Neural progenitor cell (in vitro differentiated cells): ENCODE results near the gene PRKCD. TPM values are rescaled to one million over a fixed set of nuclear protein-coding genes. Genes with fewer than 3 reads are reported as not detected.

Source experiments
- DNase-seq: peaks from one replicate; pipeline ENCODE4 v3.0.0-alpha.2; 2016; ENCODE audit warnings: low spot score
- H2AFZ ChIP-seq: fragments of 200-600 bp; sonication (generic); replicated peaks from 2 replicates; pipeline ENCODE4 v1.6.1; 2016; ENCODE audit warnings: antibody characterized with exemption
- H3F3A ChIP-seq: fragments of 200-600 bp; sonication (generic); 2 replicates; pipeline ENCODE4 v1.6.1; 2016; ENCODE audit warnings: antibody characterized with exemption, low read depth
- H3K27ac ChIP-seq: fragments of 200-600 bp; sonication (generic); 2 replicates; pipeline ENCODE4 v1.5.1; 2016; ENCODE audit warnings: mild to moderate bottlenecking
- H3K27me3 ChIP-seq: fragments of 200-600 bp; sonication (generic); 2 replicates; pipeline ENCODE4 v1.6.1; 2016; ENCODE audit warnings: mild to moderate bottlenecking, moderate library complexity
- H3K36me3 ChIP-seq: fragments of 200-600 bp; sonication (generic); 2 replicates; pipeline ENCODE4 v1.5.1; 2016
- H3K4me1 ChIP-seq: fragments of 200-600 bp; sonication (generic); 2 replicates; pipeline ENCODE4 v1.6.1; 2016; ENCODE audit warnings: mixed run types
- H3K4me2 ChIP-seq: fragments of 200-600 bp; sonication (generic); 2 replicates; pipeline ENCODE4 v1.6.1; 2016
- H3K4me3 ChIP-seq: fragments of 200-600 bp; sonication (generic); 2 replicates; pipeline ENCODE4 v1.5.1; 2016
- H3K79me2 ChIP-seq: fragments of 200-600 bp; sonication (generic); 2 replicates; pipeline ENCODE4 v1.6.1; 2016; ENCODE audit warnings: low read depth
- H3K9ac ChIP-seq: fragments of 200-600 bp; sonication (generic); 2 replicates; pipeline ENCODE4 v1.6.1; 2016
- H3K9me3 ChIP-seq: fragments of 200-600 bp; sonication (generic); 2 replicates; pipeline ENCODE4 v1.5.1; 2016; ENCODE audit warnings: low read depth
- H4K20me1 ChIP-seq: fragments of 200-600 bp; sonication (generic); 2 replicates; pipeline ENCODE4 v1.6.1; 2016; ENCODE audit warnings: low read depth
- H3K27ac Mint-ChIP-seq: 3 replicates; pipeline ENCODE4 v1.8.0; 2021; ENCODE audit warnings: mixed read lengths
- H3K27me3 Mint-ChIP-seq: 2 replicates; pipeline ENCODE4 v1.8.0; 2022; ENCODE audit warnings: low read depth, mild to moderate bottlenecking, inconsistent platforms, moderate library complexity, mixed read lengths; ENCODE audit not compliant: insufficient read depth
- H3K36me3 Mint-ChIP-seq: 3 replicates; pipeline ENCODE4 v1.8.0; 2021; ENCODE audit warnings: mixed read lengths
- H3K4me1 Mint-ChIP-seq: 3 replicates; pipeline ENCODE4 v1.8.0; 2021; ENCODE audit warnings: mixed read lengths
- H3K4me3 Mint-ChIP-seq: 3 replicates; pipeline ENCODE4 v1.8.0; 2021; ENCODE audit warnings: mild to moderate bottlenecking, moderate library complexity, mixed read lengths
- H3K9me3 Mint-ChIP-seq: 3 replicates; pipeline ENCODE4 v1.8.0; 2020; ENCODE audit warnings: mixed read lengths
- EZH2 ChIP-seq: fragments of 200-600 bp; sonication (generic); IDR thresholded peaks from 2 replicates; pipeline ENCODE4 v1.6.1; 2017; ENCODE audit warnings: antibody characterized with exemption, mild to moderate bottlenecking, moderate library complexity
- EZH2phosphoT487 ChIP-seq: fragments of 200-600 bp; sonication (generic); IDR thresholded peaks from 2 replicates; pipeline ENCODE4 v1.6.1; 2017; ENCODE audit warnings: antibody characterized with exemption
- total RNA-seq: library from RNA; depleted of rRNA; stranded (reverse); fragments of >200 nt; gene quantifications from 2 replicates; pipeline ENCODE4 v1.2.3, GENCODE V29; 2015; ENCODE audit warnings: low replicate concordance
- TF ChIP-seq, protein P1 (sequence below): fragments of 200-600 bp; sonication (generic); IDR thresholded peaks from 2 replicates; pipeline ENCODE4 v1.5.1; 2017; ENCODE audit warnings: antibody characterized with exemption, mild to moderate bottlenecking

The PRKCD gene
- total RNA-seq, 1 donor from 2014 or later, result 8.9 TPM

DNA sequence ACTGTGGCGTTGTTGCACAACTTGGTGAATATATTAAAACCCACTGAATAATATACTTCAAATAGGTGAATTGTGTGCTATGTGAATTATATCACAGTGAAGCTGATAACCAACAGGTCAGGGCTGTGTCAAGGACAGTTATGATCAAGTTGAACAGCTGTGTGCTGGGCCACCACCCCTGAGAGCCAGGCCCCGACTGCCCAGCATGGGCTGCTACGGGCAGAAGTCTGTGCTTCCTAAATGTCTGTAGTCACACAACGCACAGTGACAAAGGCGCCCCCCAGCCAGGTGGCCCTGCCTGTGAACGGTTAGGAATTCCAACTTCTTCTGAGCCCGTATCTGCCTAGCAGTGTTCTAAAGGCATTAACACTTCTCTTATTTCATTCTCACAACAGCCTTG lies 62.0 kb downstream of the PRKCD start:
- H3K27me3 Mint-ChIP-seq, result peaks cover 15% of the 10 kb centered on the region
- Histone ChIP-seq H2AFZ (no peak overlapping the region), H3K9me3 (no peaks in the 10 kb centered on the region), H3K27ac (no peak overlapping the region), H4K20me1 (no peaks in the 10 kb centered on the region), H3K4me3 (no peak overlapping the region), H3K27me3 (peaks cover 6% of the 10 kb centered on the region), H3K4me2 (no peak overlapping the region), H3F3A (peaks cover 13% of the 10 kb centered on the region), H3K36me3 (no peaks in the 10 kb centered on the region), H3K79me2 (no peaks in the 10 kb centered on the region), H3K4me1 (no peaks in the 10 kb centered on the region), H3K9ac (no peak overlapping the region)
- peaks cover 6% of the 10 kb centered on the region for H3K4me1 Mint-ChIP-seq
- peaks cover 8% of the 10 kb centered on the region for H3K36me3 Mint-ChIP-seq
- no peaks in the 10 kb centered on the region for H3K9me3 Mint-ChIP-seq
- no peak overlapping the region for H3K4me3 Mint-ChIP-seq
- peak overlapping the region; percentile 72 for H3K27ac Mint-ChIP-seq
- DNase-seq, result no peak
- TF ChIP-seq EZH2 (no peak), EZH2phosphoT487 (no peak)
- TF ChIP-seq, protein P1, sequence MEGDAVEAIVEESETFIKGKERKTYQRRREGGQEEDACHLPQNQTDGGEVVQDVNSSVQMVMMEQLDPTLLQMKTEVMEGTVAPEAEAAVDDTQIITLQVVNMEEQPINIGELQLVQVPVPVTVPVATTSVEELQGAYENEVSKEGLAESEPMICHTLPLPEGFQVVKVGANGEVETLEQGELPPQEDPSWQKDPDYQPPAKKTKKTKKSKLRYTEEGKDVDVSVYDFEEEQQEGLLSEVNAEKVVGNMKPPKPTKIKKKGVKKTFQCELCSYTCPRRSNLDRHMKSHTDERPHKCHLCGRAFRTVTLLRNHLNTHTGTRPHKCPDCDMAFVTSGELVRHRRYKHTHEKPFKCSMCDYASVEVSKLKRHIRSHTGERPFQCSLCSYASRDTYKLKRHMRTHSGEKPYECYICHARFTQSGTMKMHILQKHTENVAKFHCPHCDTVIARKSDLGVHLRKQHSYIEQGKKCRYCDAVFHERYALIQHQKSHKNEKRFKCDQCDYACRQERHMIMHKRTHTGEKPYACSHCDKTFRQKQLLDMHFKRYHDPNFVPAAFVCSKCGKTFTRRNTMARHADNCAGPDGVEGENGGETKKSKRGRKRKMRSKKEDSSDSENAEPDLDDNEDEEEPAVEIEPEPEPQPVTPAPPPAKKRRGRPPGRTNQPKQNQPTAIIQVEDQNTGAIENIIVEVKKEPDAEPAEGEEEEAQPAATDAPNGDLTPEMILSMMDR, result no peak

DNA sequence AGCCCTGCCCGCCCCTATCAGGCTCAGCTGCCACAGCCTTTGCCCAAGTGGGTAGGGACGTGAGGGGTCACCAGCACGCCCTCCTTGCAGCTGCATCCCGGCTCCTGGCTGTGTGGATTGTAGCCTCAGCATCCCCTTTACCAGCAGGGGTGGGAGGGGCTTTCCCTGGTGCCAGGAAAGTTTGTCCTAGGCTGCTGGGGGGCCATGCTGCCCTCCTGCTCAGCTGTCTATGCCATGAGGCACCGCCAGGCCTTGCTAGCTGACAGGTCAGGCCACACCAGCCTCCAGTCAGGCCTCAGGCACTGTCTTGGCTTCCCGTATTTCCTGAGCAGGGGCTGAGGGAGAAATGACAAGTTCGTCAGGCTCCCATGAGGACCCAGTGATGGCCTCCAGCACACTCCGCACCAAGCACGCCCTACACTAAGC lies 62.5 kb downstream of the PRKCD start:
- H3K79me2 ChIP-seq, result no peaks in the 10 kb centered on the region
- no peak overlapping the region for H3K4me2 ChIP-seq
- H3K4me3 ChIP-seq, result no peak overlapping the region
- no peaks in the 10 kb centered on the region for H4K20me1 ChIP-seq
- no peak overlapping the region for H3K9ac ChIP-seq
- H3K27me3 ChIP-seq, result peaks cover under 1% of the 10 kb centered on the region
- H3K27ac Mint-ChIP-seq, result peak overlapping the region; percentile 33
- H3K9me3 ChIP-seq, result no peaks in the 10 kb centered on the region
- H3K9me3 Mint-ChIP-seq, result no peaks in the 10 kb centered on the region
- H2AFZ ChIP-seq, result no peak overlapping the region
- H3K36me3 ChIP-seq, result no peaks in the 10 kb centered on the region
- H3K4me1 Mint-ChIP-seq, result peaks cover 6% of the 10 kb centered on the region
- no peaks in the 10 kb centered on the region for H3K4me1 ChIP-seq
- H3K36me3 Mint-ChIP-seq, result peaks cover 8% of the 10 kb centered on the region
- TF ChIP-seq, protein P1, result no peak
- TF ChIP-seq EZH2phosphoT487, result no peak
- no peak for DNase-seq
- H3K4me3 Mint-ChIP-seq, result no peak overlapping the region
- H3F3A ChIP-seq, result peaks cover 13% of the 10 kb centered on the region
- H3K27me3 Mint-ChIP-seq, result peaks cover 10% of the 10 kb centered on the region
- H3K27ac ChIP-seq, result no peak overlapping the region

DNA sequence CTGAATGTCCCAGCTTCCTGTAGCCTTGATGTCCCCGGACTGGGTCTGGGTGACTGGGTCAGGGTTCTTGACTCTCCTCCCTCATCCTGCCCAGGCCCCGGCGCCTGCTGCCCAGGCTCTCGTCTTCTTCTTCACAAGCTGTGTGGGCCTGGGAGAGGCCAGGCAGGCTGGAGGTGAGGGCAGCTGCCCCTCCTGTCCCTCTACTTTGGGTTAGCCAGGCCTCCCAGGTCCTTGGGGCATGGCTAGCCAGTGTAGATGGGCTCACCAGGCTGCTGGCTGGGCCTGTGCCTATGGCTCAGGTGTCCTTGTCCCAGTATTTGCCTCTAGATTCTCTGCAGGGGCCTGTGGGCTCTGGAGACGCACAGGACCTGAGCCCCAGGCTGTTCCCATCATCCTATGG lies 63.0 kb downstream of the PRKCD start:
- no peaks in the 10 kb centered on the region for H3K79me2 ChIP-seq
- no peaks in the 10 kb centered on the region for H4K20me1 ChIP-seq
- H3K9me3 ChIP-seq, result no peaks in the 10 kb centered on the region
- H3K4me3 ChIP-seq, result no peak overlapping the region
- no peaks in the 10 kb centered on the region for H3K9me3 Mint-ChIP-seq
- H3F3A ChIP-seq, result peaks cover 13% of the 10 kb centered on the region
- H3K27ac ChIP-seq, result no peak overlapping the region
- no peak for DNase-seq
- no peaks in the 10 kb centered on the region for H3K27me3 ChIP-seq
- H3K4me1 ChIP-seq, result no peaks in the 10 kb centered on the region
- peaks cover 6% of the 10 kb centered on the region for H3K4me1 Mint-ChIP-seq
- no peaks in the 10 kb centered on the region for H3K36me3 ChIP-seq
- no peak overlapping the region for H3K9ac ChIP-seq
- no peak overlapping the region for H3K4me2 ChIP-seq
- peaks cover 8% of the 10 kb centered on the region for H3K36me3 Mint-ChIP-seq
- no peak overlapping the region for H3K4me3 Mint-ChIP-seq
- H3K27ac Mint-ChIP-seq, result peak overlapping the region; percentile 33
- no peak overlapping the region for H2AFZ ChIP-seq
- TF ChIP-seq, protein P1, result no peak
- TF ChIP-seq EZH2phosphoT487, result no peak
- no peak for TF ChIP-seq EZH2
- peaks cover 10% of the 10 kb centered on the region for H3K27me3 Mint-ChIP-seq
